Cardiac muscle cell (in vitro differentiated cells and primary cell): ENCODE measurements around the gene NR5A1. TPM values are rescaled to one million over a fixed set of nuclear protein-coding genes. Genes with fewer than 3 reads are reported as not detected.

Experiments
- DNase-seq, 2 donors: peaks; one replicate each; pipeline versions ENCODE4 v3.0.0 to v3.0.0-alpha.2; 2010 to 2017; ENCODE audit warnings: low read depth in 1 of 2, low spot score in 1 of 2
- H3K27ac ChIP-seq: fragments of 200-600 bp; sonication (generic); 2 replicates; pipeline ENCODE4 v1.5.1; 2016
- H3K27me3 ChIP-seq: fragments of 200-600 bp; sonication (generic); 2 replicates; pipeline ENCODE4 v1.6.0; 2016; ENCODE audit warnings: control low read depth
- H3K36me3 ChIP-seq: fragments of 200-600 bp; sonication (generic); 2 replicates; pipeline ENCODE4 v1.5.1; 2016; ENCODE audit warnings: control low read depth
- H3K4me1 ChIP-seq: fragments of 200-600 bp; sonication (generic); 2 replicates; pipeline ENCODE4 v1.8.1; 2017; ENCODE audit warnings: low read depth, mild to moderate bottlenecking, mixed run types
- H3K4me3 ChIP-seq: fragments of 200-600 bp; sonication (generic); 2 replicates; pipeline ENCODE4 v1.5.1; 2016; ENCODE audit warnings: mild to moderate bottlenecking
- H3K9me3 ChIP-seq: fragments of 200-600 bp; sonication (generic); 2 replicates; pipeline ENCODE4 v1.5.1; 2017; ENCODE audit warnings: low read depth, mild to moderate bottlenecking, control low read depth
- CTCF ChIP-seq: IDR thresholded peaks from 2 replicates; pipeline ENCODE4 v1.5.1; 2012; ENCODE audit warnings: low read depth, mild to moderate bottlenecking, low read length
- polyA plus RNA-seq: library from polyadenylated mRNA; unstranded; fragments of >200 nt; fragmentation: Nextera tagmentation; extraction: Ambion mirVana; gene quantifications from 2 replicates; pipeline ENCODE4 v1.2.1, GENCODE V29; 2016
- total RNA-seq: library from RNA; depleted of rRNA; stranded (reverse); fragments of >200 nt; gene quantifications from 2 replicates; pipeline ENCODE4 v1.2.3, GENCODE V29; 2016

Gene NR5A1
- total and polyA plus RNA-seq, 2 experiments from 2014 or later: 0.12 TPM; not detected in 1

GRCh38 chr9:124471761-124472160 lies 35.4 kb downstream of the NR5A1 start:
- H3K9me3 ChIP-seq: no peaks in the 10 kb centered on the region
- H3K4me3 ChIP-seq: no peak overlapping the region
- H3K27me3 ChIP-seq: no peaks in the 10 kb centered on the region
- H3K36me3 ChIP-seq: no peaks in the 10 kb centered on the region
- no peak for TF ChIP-seq CTCF
- no peak overlapping the region for H3K27ac ChIP-seq
- DNase-seq: no peak
- no peaks in the 10 kb centered on the region for H3K4me1 ChIP-seq

GRCh38 chr9:124470726-124471125 lies 36.5 kb downstream of the NR5A1 start:
- H3K4me3 ChIP-seq: no peak overlapping the region
- no peak for TF ChIP-seq CTCF
- no peak overlapping the region for H3K27ac ChIP-seq
- H3K9me3 ChIP-seq: no peaks in the 10 kb centered on the region
- no peaks in the 10 kb centered on the region for H3K27me3 ChIP-seq
- DNase-seq: no peak
- H3K4me1 ChIP-seq: no peaks in the 10 kb centered on the region
- H3K36me3 ChIP-seq: no peaks in the 10 kb centered on the region

- H3K36me3 ChIP-seq: no peaks in the 10 kb centered on the region
- no peaks in the 10 kb centered on the region for H3K4me1 ChIP-seq
- H3K9me3 ChIP-seq: no peaks in the 10 kb centered on the region
- H3K27me3 ChIP-seq: no peaks in the 10 kb centered on the region
- no peak overlapping the region for H3K27ac ChIP-seq
- TF ChIP-seq CTCF: no peak
- H3K4me3 ChIP-seq: no peak overlapping the region
- DNase-seq: no peak
These were observed 36.9 kb downstream of the NR5A1 start for GRCh38 chr9:124470306-124470705.

GRCh38 chr9:124469011-124469832 lies 38.0 kb downstream of the NR5A1 start:
- Histone ChIP-seq H3K4me1 (no peaks in the 10 kb centered on the region), H3K36me3 (no peaks in the 10 kb centered on the region), H3K27ac (no peak overlapping the region), H3K4me3 (no peak overlapping the region), H3K9me3 (no peaks in the 10 kb centered on the region), H3K27me3 (no peaks in the 10 kb centered on the region)
- no peak for DNase-seq
- TF ChIP-seq CTCF: no peak

- H3K4me3 ChIP-seq: no peak overlapping the region
- no peaks in the 10 kb centered on the region for H3K4me1 ChIP-seq
- no peak for TF ChIP-seq CTCF
- no peak overlapping the region for H3K27ac ChIP-seq
- no peaks in the 10 kb centered on the region for H3K9me3 ChIP-seq
- H3K36me3 ChIP-seq: no peaks in the 10 kb centered on the region
- H3K27me3 ChIP-seq: no peaks in the 10 kb centered on the region
- no peak for DNase-seq
These were observed 39.0 kb downstream of the NR5A1 start for GRCh38 chr9:124468061-124468740.
